WTC11 (cell line): ENCODE measurements around the gene KCNIP4.

Source experiments
- CTCF ChIP-seq: fragments of 200-600 bp; IDR thresholded peaks from 2 replicates; pipeline ENCODE4 v1.8.0; 2022; ENCODE audit warnings: antibody characterized with exemption
- TEAD1 ChIP-seq: sonication (generic); formaldehyde crosslinking; IDR thresholded peaks from 2 replicates; pipeline ENCODE4 v1.8.0; 2022; ENCODE audit warnings: mild to moderate bottlenecking, missing genetic modification reagents
- TP53 ChIP-seq: sonication (generic); formaldehyde crosslinking; IDR thresholded peaks from 2 replicates; pipeline ENCODE4 v1.8.1; 2023; ENCODE audit warnings: mild to moderate bottlenecking, missing genetic modification reagents

- TF ChIP-seq TEAD1 (CRISPR knock-in tag) (no peak), CTCF (no peak), TP53 (CRISPR knock-in tag) (no peak)
Measured at GRCh38 chr4:21921526-21922180, 26.9 kb downstream of the KCNIP4 start.
